Measurements from ENCODE around the gene QRICH1.

DNA sequence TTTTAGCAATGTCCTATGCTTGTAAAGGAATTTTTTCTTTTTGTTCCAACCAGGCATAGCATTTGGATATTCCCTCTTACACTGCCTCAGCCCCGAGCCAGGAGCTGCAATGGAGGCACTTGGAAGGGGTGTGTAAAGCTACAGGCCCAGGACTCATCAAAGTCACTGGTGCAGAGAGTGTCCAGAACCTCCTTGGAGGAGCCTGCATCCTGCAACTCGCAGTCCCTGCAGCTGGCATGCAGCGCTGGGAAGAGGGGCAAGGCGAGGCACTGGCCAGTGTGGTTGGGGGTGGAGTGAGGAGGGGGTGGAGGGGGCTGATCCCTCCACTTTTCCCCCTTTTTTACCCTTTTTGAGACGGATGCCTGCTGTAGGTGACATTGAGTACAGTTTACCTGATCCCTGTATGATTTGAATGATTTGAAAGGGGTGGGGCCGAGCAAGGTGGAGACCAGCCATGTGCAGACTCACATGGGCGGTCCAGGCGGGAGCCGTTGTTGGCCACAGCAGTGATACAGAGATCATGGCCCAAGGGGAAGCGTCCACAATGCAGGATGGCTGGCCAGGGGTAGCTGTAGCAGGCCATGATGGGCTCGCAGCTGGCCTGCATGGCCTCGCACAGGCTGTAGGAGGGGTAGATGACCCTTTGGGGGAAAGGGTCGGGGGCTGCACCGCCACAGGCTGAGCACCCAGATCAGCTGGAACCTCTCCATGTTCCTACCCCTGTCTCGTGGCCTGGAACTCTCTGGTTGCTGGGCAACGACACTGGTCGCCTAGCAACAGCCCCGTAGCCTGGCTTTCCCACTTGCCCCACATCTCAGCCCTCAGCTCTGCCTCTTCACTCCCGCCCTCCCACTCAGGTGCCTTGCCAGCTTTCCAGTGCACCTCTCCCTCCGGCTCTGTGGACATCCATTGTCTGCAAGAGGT, 95.9 kb downstream of the QRICH1 start:
- TF ChIP-seq, protein P1, sequence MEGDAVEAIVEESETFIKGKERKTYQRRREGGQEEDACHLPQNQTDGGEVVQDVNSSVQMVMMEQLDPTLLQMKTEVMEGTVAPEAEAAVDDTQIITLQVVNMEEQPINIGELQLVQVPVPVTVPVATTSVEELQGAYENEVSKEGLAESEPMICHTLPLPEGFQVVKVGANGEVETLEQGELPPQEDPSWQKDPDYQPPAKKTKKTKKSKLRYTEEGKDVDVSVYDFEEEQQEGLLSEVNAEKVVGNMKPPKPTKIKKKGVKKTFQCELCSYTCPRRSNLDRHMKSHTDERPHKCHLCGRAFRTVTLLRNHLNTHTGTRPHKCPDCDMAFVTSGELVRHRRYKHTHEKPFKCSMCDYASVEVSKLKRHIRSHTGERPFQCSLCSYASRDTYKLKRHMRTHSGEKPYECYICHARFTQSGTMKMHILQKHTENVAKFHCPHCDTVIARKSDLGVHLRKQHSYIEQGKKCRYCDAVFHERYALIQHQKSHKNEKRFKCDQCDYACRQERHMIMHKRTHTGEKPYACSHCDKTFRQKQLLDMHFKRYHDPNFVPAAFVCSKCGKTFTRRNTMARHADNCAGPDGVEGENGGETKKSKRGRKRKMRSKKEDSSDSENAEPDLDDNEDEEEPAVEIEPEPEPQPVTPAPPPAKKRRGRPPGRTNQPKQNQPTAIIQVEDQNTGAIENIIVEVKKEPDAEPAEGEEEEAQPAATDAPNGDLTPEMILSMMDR (IDR thresholded peaks at IDR 0.05): no peak
- no peak for TF ChIP-seq POLR2A (IDR thresholded peaks at IDR 0.05)
